KG1 (cell line): ENCODE results near the gene LRRC2.
"Not testable (repeated sequence)": the region's sequence is repeated elsewhere in the genome, so short reads cannot be mapped to it uniquely, and the experiment has no call there.

Experiments used
- DNase-seq: peaks from one replicate; lab custom pipeline; 2025; lab: John Stamatoyannopoulos, UW

The LRRC2 gene

DNA sequence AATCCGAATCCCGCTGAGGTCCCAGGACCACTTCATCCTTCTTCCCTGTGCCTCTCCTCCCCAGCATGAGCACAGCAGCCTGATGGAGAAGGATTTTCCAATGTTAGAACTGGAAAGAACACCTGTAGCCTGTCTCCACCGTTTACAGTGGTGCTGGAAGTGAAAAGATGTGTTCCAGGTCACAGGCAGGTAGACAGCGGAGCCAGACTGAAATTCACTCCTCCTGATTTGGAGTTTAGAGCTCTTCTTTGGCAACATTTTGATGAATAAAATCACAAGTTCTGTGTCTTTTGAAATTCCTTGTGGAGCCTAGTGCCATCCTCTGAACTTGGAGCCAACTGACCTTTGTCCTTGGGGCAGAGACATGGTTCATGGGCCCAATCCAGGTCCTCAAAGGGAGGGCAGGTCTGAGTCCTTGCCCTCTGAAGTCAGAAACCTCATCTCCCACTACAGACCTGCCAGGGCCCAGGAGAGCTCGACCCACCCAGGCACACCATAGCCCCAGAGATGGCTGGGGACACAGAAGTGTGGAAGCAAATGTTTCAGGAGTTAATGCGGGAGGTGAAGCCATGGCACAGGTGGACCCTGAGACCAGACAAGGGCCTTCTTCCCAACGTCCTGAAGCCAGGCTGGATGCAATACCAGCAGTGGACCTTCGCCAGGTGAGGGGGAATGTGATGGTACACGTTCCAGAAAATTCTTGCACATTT is 68.4 kb downstream of the LRRC2 start, which contains the start of gene RTP3:
TSS of gene RTP3 (plus strand) at position 421 of the 710 bp plus-strand sequence. CDS start at position 508, 87 bp downstream.
- no peak for DNase-seq

DNA sequence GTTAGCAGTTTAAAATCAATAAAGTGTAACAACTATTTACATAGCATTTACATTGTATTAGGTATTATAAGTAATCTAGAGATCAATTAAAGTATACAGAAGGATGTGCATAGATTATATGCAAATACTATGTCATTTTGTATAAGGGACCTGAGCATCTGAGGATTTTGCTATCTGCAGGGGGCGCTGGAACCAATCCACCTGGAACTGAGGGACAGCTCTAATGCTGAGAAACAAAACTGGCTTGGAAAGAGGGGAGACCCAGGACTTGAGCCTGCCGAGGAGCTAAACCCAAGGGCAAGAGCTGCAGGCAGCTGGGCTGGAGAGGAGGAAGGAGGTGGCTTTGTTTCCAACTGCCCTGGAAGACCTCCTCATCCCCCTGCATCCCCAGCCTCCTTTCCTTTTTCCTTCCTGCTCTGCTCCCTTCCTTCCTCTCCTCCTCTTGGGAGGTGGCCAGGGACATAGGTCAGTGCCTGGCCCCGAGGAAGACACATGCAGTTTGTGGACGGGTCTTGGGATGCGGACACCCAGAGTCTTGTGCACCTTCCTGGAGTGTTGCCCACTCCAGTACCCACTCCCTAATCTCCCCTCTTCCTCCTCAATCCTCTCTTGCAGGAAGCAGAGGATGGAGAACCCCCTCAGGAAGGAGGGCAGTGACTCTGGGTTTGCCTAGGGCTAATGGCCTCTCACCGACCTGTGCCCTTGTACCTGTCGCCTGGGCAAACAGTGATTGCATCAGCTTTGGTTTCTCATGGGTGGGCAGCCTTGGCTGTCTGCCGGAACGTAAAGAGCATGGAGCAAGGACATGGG is 69.2 kb downstream of the LRRC2 start:
- no peak for DNase-seq

DNA sequence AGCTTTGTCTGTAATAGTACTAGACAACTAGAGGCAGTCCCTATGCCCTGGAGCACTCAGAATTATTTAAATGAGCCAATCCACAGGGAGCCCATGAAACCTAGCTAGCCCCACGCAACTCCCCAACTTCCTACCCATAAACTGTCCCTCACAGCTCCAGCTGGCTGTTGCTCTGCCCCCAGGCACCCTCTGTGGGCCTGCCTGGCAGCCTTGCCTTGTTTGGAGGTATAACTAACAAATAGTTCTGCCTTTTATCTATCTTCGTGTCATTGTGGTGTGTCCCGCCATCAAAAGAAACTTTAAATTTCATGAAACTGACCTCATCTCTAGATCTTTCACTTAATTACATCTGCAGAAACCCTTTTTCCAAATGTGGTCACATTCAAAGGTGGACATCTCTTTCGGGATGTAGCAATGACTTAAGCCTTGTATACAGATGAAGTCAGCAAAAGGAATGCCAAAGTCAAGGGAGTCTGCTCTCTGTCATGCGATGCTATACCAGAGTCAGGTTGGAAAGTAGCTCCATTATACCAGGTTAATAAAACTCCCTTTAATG is 70.1 kb downstream of the LRRC2 start:
- DNase-seq = no peak

DNA sequence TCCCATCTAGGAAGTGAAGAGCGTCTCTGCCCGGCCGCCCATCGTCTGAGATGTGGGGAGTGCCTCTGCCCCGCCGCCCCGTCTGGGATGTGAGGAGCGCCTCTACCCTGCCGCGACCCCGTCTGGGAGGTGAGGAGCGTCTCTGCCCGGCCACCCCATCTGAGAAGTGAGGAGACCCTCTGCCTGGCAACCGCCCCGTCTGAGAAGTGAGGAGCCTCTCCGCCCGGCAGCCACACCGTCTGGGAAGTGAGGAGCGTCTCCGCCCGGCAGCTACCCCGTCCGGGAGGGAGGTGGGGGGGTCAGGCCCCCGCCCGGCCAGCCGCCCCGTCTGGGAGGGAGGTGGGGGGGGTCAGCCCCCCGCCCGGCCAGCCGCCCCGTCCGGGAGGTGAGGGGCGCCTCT is 71.6 kb downstream of the LRRC2 start:
- not testable (repeated sequence) for DNase-seq

DNA sequence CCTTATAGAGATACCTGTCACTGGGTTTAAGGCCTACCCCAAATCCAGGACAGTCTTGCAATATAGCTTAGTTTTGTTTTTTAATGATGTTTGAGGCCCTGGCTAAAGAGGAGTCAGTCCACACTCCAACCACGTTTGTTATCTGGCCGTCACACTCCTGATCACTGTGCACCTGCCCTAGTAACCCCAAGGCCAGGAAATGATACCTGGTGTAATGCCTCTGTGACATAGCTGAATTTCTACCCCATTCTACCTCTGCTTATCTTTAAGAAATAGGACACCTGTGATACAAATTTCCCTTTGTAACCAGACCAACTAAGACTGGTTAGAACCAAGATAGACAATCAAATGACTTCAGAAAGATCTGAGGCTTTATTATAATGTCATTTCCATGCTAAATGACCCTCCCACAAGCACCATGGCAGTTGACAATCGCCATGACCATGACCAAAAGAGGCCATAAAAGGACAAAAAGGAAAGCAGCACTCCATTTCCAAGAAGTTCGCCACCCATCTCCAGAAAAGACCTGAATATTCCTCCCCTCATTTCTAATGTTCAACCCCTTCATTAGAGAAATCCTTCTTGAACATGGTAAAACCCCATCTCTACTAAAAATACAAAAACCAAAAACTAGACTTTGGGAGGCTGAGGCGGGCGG is 73.1 kb downstream of the LRRC2 start:
- DNase-seq = no peak

GRCh38 chr3:46491089-46492070 is 74.7 kb downstream of the LRRC2 start:
- DNase-seq = no peak

- DNase-seq = no peak
Observed at GRCh38 chr3:46490338-46491084, 75.6 kb downstream of the LRRC2 start.

DNA sequence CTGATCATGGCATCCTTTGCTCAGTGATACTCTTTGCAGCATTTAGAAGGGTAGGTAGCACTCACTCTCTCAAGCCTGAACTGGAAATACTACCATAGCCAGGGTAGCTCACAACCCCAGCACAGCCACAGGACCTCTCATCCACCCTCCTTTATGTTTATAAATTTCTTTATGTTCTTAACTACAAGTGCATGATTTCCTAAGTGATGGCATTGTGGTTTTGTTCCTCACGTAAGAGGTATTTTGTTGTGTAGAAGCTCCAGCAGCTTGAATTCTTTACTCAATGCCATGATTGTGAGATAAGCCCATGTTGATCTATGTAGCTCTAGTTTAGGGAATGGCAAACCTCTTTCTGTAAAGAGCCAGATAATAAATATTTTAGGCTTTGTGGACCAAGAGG is 76.2 kb downstream of the LRRC2 start:
- no peak for DNase-seq

GRCh38 chr3:46489381-46489780 is 76.7 kb downstream of the LRRC2 start:
- no peak for DNase-seq

DNA sequence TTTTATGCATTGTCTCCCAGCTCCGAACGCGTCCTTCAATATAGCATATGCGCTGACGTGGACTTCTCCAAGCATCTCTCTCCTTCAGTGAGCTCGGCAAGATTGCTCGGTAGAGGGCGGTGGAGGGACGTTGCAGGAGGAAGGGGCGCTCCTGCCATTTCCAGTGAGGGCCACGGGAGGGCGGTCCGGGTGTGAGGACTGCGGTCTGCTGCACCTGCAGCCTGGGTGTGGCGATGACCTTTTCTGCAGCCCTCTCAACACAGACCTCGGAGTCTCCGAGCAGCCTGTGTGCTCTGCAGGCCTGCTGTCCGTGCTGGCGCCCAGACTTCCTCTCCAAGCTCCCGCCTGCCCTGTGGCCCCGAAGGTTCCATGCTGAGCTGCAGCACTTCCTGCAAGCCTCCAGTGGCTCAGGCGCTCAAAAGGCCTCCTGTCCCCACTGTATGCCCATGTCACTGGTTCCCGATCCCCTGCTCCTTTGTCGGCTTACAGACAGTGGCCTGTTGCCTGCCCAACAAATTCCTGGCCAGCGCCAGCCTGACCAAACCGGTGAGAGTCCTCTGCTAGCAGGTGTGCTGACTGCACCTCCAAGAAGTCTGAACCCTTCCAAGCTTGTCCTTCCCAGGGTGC is 77.3 kb downstream of the LRRC2 start:
- DNase-seq = peak; percentile 85

DNA sequence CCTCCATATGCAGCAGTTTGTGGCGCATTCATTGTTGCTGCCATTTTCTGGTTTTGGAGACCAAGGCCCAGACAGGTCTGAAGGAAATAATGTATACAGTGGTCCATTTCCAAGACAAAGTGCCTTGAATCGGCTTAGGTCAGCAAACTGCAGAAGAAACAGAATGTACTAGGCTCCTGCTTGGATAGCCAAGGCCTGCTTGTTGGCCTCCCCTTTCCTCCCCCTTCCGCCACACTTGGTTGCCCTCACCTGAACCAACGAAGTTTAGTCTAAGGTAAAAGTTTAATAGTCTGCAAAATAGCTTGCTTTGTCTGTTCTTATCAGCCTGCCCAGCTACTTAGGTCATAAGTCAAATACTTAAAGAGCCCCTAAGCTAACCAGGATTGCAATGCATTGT is 80.3 kb downstream of the LRRC2 start:
- no peak for DNase-seq

DNA sequence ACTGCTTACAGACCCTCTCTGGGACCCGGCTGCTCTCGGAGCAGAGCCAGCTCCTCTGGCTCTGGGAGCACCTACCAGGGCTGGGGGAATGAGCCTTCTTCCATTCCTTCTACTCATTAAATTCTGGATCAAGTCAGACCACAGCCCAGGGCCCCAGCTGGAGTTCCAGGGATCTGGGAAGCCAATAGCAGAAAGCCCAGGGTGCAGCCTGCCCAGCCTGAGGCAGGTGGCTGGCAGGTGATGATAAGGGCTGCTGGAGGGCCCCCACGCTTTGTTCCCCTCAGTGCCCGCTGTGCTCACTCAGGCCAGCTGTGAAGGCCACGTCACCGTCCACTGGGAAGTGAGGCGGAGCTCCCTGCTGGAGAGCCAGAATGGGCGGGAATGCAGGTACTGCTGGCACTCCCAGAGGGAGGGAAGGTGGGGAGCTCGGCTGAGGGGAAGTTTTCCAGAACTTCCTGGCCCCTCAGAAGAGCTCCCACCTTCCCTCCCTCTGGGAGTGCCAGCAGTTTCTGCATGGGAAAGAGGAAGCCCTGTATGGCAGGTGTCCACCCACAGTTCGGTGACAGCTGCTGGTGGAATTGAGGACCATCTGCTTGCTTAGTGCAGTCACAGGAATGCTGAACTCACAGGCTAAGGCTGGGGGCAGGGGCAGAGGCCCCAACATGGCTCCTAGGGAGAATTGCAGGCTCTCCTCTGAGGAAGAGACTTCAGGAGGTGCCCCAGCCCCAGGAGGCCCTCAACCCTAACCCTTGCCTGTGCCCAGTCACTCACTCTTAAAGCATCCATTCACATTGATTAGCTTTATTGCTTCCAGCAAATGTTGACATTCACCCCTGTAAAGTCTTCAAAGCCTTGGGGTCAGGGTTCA is 81.0 kb downstream of the LRRC2 start:
- no peak for DNase-seq

DNA sequence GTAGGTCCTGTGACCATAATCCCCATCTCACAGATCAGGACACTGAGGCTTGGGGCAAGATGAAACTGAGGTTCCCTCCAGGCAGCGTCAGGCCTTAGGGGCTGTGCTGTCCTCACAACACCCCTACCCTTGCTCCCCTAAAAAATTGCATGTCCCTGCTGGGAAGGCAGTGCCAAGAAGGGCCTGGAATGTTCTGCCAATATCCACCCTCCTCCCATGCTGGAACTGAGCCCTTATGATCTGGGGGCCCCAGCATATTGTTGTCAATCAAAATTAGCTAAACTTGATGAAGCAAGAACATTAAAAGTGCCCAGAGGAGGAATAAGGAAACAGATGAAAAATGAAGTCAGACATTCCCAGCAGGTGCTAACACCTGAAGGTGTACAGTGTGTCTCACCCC is 81.7 kb downstream of the LRRC2 start:
- no peak for DNase-seq

DNA sequence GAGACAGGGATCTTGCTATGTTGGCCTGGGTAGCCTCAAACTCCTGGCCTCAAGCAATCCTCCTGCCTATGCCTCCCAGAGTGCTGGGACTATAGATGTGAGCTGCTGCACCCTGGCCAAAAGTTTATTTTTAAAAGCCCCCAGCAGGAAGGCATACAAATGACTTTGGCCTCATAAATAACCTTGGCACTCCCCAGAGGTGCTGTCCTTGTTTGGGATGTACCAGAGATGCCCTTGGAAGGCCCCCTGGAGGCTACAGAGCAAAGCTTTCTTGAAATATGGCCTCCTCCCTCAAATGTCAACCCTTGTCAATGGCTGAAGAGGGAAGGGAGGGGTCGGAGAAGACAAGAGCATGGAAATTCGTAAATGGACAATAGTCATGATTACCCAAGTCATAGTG is 82.3 kb downstream of the LRRC2 start:
- no peak for DNase-seq

DNA sequence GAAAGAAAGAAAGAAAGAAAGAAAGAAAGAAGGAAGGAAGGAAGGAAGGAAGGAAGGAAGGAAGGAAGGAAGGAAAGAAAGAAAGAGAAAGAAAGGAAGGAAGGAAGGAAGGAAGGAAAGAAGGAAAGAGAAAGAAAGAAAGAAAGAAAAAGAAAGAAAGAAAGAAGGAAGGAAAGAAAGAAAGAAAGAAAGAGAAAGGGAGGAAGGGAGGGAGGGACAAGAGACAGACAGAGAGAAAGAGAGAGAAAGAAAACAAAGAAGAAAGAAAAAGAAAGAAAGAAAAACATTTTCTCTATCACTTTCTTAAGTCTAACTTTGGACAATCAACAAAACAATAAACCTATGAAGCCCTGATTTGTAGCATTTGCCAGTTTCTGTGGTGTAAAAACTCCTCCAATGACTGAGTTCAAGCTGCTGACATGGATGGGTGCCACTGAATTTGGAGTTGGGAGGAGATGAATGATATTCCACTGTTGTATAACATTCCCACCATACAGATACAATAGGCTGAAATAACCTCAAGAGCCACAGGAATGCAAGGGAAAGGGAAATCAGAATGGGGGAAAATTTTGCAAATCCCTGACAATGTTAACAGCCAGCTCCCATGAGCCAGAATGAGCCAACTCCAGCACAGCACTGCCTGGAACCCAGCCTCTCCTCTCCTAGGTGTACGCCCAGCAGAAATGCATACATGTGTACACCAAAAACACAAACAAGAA is 83.3 kb downstream of the LRRC2 start:
- DNase-seq = no peak

DNA sequence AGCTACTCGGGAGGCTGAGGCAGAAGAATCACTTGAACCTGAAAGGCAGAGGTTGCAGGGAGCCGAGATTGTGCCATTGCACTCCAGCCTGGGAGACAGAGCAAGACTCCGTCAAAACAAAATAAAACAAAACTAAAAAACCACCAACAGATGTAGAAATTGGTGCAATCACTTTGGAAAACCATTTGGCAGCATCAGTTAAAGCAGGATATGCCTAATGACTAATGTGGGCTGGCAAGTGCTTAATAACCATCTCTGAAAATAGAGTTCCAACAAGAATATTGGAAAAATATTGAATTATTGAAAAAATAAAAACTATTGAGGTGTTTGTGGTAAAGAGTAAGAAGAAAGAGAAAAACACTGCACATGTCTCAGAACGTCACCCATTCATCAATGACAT is 84.5 kb downstream of the LRRC2 start:
- no peak for DNase-seq

- no peak for DNase-seq
Observed at GRCh38 chr3:46480491-46481195, 85.5 kb downstream of the LRRC2 start.

DNA sequence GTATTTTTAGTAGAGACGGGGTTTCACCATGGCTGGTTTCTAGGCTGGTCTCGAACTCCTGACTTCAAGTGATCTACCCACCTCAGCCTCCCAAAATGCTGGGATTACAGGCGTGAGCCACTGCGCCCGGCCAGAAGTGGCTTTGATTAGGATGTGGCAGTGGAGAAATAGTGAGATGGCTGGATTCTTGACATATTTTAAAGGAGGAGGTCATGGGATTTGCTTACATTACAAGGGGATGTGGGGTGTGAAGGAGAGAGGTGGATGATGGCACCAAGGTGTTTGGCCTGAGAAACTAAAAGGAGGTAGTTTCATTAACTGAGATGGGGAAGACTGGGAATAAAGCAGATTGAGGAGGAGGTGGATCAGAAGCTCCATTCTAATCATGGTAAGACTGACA is 86.4 kb downstream of the LRRC2 start:
- no peak for DNase-seq
